Panc1 (cell line): ENCODE measurements around the gene HES2. TPM values are rescaled to one million over a fixed set of nuclear protein-coding genes. Genes with fewer than 3 reads are reported as not detected.
"Not testable (repeated sequence)": the region's sequence is repeated elsewhere in the genome, so short reads cannot be mapped to it uniquely, and the experiment has no call there.

Experiments used
- ATAC-seq: fragments of 200-7000 bp; cut with Tn5 transposase; 2 replicates; pipeline ENCODE4 v1.9.1; 2020; ENCODE audit warnings: mild to moderate bottlenecking, moderate library complexity
- BruUV-seq: library from RNA; stranded (reverse); fragments of 400-500 nt; replicated peaks from 2 replicates; lab custom pipeline; 2021; lab: Mats Ljungman, UMichigan
- CTCF ChIA-PET: fragments of 300-600 bp; sonication (Branson Sonifier 250); formaldehyde crosslinking; loops from one replicate; lab custom pipeline; 2022; ENCODE audit warnings: antibody characterized with exemption; lab: Charles Lee
- POLR2A ChIA-PET: fragments of 300-600 bp; sonication (Branson Sonifier 250); formaldehyde crosslinking; loops from one replicate; lab custom pipeline; 2022; ENCODE audit warnings: antibody characterized with exemption; lab: Charles Lee
- DNase-seq: peaks from one replicate; pipeline ENCODE4 v3.0.0-alpha.2; 2010; ENCODE audit warnings: low read depth, low spot score
- H3K27ac ChIP-seq: 2 replicates; pipeline ENCODE4 v1.5.1; 2011; ENCODE audit warnings: mild to moderate bottlenecking, low read length, inconsistent platforms
- H3K27me3 ChIP-seq: fragments of 200-500 bp; sonication (Bioruptor generic); 2 replicates; pipeline ENCODE4 v1.6.0; 2014; ENCODE audit warnings: low read length, inconsistent platforms; ENCODE audit not compliant: control insufficient read depth, insufficient read depth
- H3K36me3 ChIP-seq: fragments of 200-500 bp; sonication (Bioruptor generic); 2 replicates; pipeline ENCODE4 v1.5.1; 2014; ENCODE audit warnings: inconsistent platforms, mild to moderate bottlenecking, low read length, moderate library complexity; ENCODE audit not compliant: control insufficient read depth, insufficient read depth
- H3K4me1 ChIP-seq: 2 replicates; pipeline ENCODE4 v1.5.1; 2011; ENCODE audit warnings: inconsistent platforms, mild to moderate bottlenecking, low read length, moderate library complexity; ENCODE audit not compliant: control insufficient read depth, insufficient read depth
- H3K4me3 ChIP-seq, 2 experiments: 2 replicates each; pipeline ENCODE4 v1.5.1; 2011 to 2012; ENCODE audit warnings: low read depth in 2 of 2, low read length in 2 of 2, mild to moderate bottlenecking in 2 of 2, inconsistent platforms in 1 of 2, moderate library complexity in 1 of 2
- H3K9me3 ChIP-seq: fragments of 200-500 bp; sonication (Bioruptor generic); 2 replicates; pipeline ENCODE4 v1.5.1; 2014; ENCODE audit warnings: low read depth, mild to moderate bottlenecking, inconsistent platforms, low read length, moderate library complexity; ENCODE audit not compliant: control insufficient read depth, insufficient read depth
- CTCF ChIP-seq: fragments of 450-650 bp; IDR thresholded peaks from 2 replicates; pipeline ENCODE4 v1.5.1; 2017; ENCODE audit warnings: mild to moderate bottlenecking
- POLR2AphosphoS5 ChIP-seq: IDR thresholded peaks from 2 replicates; pipeline ENCODE4 v1.6.1; 2012; ENCODE audit warnings: mild to moderate bottlenecking, low read depth, low read length, moderate library complexity
- TCF7L2 ChIP-seq: IDR thresholded peaks from 2 replicates; pipeline ENCODE4 v1.6.1; 2011; ENCODE audit warnings: mild to moderate bottlenecking, low read depth, low read length, inconsistent platforms
- in situ Hi-C: cut with HindIII; loops from 2 replicates; pipeline ENCODE4 v1.10.0; 2016; ENCODE audit warnings: low sequenced_read_pairs, low pct_unique_long_range_greater_than_20kb
- intact Hi-C: fragments of 100-400 bp; cut with micrococcal nuclease; formaldehyde crosslinking; loops from one replicate; pipeline ENCODE4 v1.10.0; 2022; ENCODE audit not compliant: unreplicated experiment
- total RNA-seq: library from RNA; stranded (reverse); gene quantifications from one replicate; pipeline ENCODE4 v1.2.1, GENCODE V29; 2021; ENCODE audit not compliant: unreplicated experiment

The HES2 gene
- total RNA-seq, 1 experiment from 2014 or later, result 11.1 TPM

- in situ Hi-C loops, result no loop called here
- H3K9me3 ChIP-seq, result no peaks in the 10 kb centered on the region
- H3K36me3 ChIP-seq, result no peaks in the 10 kb centered on the region
- H3K4me1 ChIP-seq, result peaks cover 15% of the 10 kb centered on the region
- H3K27me3 ChIP-seq, result no peaks in the 10 kb centered on the region
- no peak overlapping the region for H3K4me3 ChIP-seq
- no peak overlapping the region for H3K27ac ChIP-seq
- ATAC-seq (no peak), DNase-seq (no peak)
- TF ChIP-seq CTCF (no peak), POLR2AphosphoS5 (no peak), TCF7L2 (no peak)
- intact Hi-C loops, result no loop called here
- CTCF ChIA-PET, result no interaction called here
- POLR2A ChIA-PET, result no interaction called here
- no TSS peak for BruUV-seq
Measured at GRCh38 chr1:6434186-6434585, 14.5 kb upstream of the HES2 start.

GRCh38 chr1:6431645-6432579 is 12.2 kb upstream of the HES2 start:
- CTCF ChIA-PET, result not testable (repeated sequence)

GRCh38 chr1:6429660-6430411 is 10.1 kb upstream of the HES2 start:
- intact Hi-C loops, H3K9me3 ChIP-seq, DNase-seq, H3K4me3 ChIP-seq, BruUV-seq, H3K36me3 ChIP-seq, in situ Hi-C loops, ATAC-seq, H3K27ac ChIP-seq, H3K27me3 ChIP-seq, CTCF ChIA-PET: not testable (repeated sequence)
- POLR2A ChIA-PET, result interaction anchor here (0.6 kb wide), 1 partner anchor 36 kb away, joined by 3 read pairs; the partner anchor contains the start of gene ACOT7
- H3K4me1 ChIP-seq, result peaks cover 13% of the 10 kb centered on the region

More at GRCh38 chr1:6431645-6432579, 12.2 kb upstream of the HES2 start:
- H3K9me3 ChIP-seq, POLR2A ChIA-PET, H3K4me3 ChIP-seq, in situ Hi-C loops, intact Hi-C loops, ATAC-seq, BruUV-seq, DNase-seq, H3K27ac ChIP-seq, H3K36me3 ChIP-seq, H3K27me3 ChIP-seq: not testable (repeated sequence)
- H3K4me1 ChIP-seq, result peaks cover 14% of the 10 kb centered on the region

- POLR2A ChIA-PET, result interaction anchor here (0.7 kb wide), 1 partner anchor 141 kb away, joined by 3 read pairs; no protein-coding TSS in a partner anchor
- CTCF ChIA-PET, H3K27me3 ChIP-seq: not testable (repeated sequence)
Measured at GRCh38 chr1:6428453-6428852, 8.7 kb upstream of the HES2 start.

More at GRCh38 chr1:6428453-6428852, 8.7 kb upstream of the HES2 start:
- H3K27ac ChIP-seq, intact Hi-C loops, H3K4me3 ChIP-seq, H3K9me3 ChIP-seq, BruUV-seq, ATAC-seq, in situ Hi-C loops, DNase-seq, H3K36me3 ChIP-seq: not testable (repeated sequence)
- H3K4me1 ChIP-seq, result peaks cover 20% of the 10 kb centered on the region
